Measurements from ENCODE around the gene LMTK2. TPM values are rescaled to one million over a fixed set of nuclear protein-coding genes. Genes with fewer than 3 reads are reported as not detected.

Gene LMTK2
- total and polyA plus RNA-seq, 2 donors (not counting 1 experiment from before 2014, with no cell fraction given) = 5.2 to 6.9 TPM

DNA sequence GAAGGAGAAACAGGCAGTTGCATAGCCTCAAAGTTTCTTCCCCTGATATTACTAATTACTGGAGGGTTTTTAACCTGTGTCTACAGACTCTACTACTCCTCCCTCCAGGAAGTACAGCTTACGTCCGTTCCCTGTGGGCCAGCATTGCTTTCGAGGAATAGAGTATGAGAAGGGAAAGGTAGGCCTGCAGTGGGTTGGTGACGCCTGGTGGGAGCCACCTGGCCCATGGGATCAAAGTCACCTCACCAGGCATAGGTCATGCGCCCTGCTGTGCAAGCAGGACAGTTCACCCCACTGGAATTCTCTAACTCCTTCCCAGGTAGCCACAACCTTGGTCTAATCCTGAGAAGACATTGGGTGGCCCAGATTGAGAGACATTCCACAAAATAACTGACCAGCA lies 29.8 kb downstream of the LMTK2 start:
- no peaks in the 10 kb centered on the region for H3K9me3 ChIP-seq (ENCODE audit: control insufficient read depth, insufficient read depth, low read depth, low read length)
- H3K36me3 ChIP-seq (ENCODE audit: control insufficient read depth, insufficient read depth, low read length) = no peaks in the 10 kb centered on the region
- H3K27ac ChIP-seq (ENCODE audit: insufficient read depth, low read length) = no peak overlapping the region
- no peaks in the 10 kb centered on the region for H4K20me1 ChIP-seq (ENCODE audit: control insufficient read depth, extremely low read depth, insufficient read depth, low read length)
- peaks cover 1% of the 10 kb centered on the region for H3K79me2 ChIP-seq (ENCODE audit: control insufficient read depth, insufficient read depth, low read length)
- no peak overlapping the region for H3K9ac ChIP-seq (ENCODE audit: insufficient read depth, low read length)
- H3K4me3 ChIP-seq (replicated peaks in 1 of 4; ENCODE audit: control extremely low read depth in 1 of 4, insufficient read depth in 1 of 4, low read depth in 3 of 4, low read length in 4 of 4) = no peak overlapping the region
- H3K27me3 ChIP-seq (ENCODE audit: control insufficient read depth, insufficient read depth, low read length) = no peaks in the 10 kb centered on the region
- H3K4me1 ChIP-seq (ENCODE audit: control insufficient read depth, extremely low read depth, insufficient read depth, low read length) = peaks cover 5% of the 10 kb centered on the region
- no peak for DNase-seq (ENCODE audit: low read depth in 2 of 2)
- no peak overlapping the region for H3K4me2 ChIP-seq (ENCODE audit: extremely low read depth, insufficient read depth, low read length)
- TF ChIP-seq EZH2 (IDR thresholded peaks at IDR 0.05; ENCODE audit: low read length, missing control alignments) = no peak
- TF ChIP-seq, protein P1, sequence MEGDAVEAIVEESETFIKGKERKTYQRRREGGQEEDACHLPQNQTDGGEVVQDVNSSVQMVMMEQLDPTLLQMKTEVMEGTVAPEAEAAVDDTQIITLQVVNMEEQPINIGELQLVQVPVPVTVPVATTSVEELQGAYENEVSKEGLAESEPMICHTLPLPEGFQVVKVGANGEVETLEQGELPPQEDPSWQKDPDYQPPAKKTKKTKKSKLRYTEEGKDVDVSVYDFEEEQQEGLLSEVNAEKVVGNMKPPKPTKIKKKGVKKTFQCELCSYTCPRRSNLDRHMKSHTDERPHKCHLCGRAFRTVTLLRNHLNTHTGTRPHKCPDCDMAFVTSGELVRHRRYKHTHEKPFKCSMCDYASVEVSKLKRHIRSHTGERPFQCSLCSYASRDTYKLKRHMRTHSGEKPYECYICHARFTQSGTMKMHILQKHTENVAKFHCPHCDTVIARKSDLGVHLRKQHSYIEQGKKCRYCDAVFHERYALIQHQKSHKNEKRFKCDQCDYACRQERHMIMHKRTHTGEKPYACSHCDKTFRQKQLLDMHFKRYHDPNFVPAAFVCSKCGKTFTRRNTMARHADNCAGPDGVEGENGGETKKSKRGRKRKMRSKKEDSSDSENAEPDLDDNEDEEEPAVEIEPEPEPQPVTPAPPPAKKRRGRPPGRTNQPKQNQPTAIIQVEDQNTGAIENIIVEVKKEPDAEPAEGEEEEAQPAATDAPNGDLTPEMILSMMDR (conservative IDR thresholded peaks at IDR 0.05 in 1 of 2, IDR thresholded peaks at IDR 0.05 in 1 of 2; ENCODE audit: low read depth in 1 of 2, low read length in 2 of 2) = no peak
- no peak overlapping the region for H2AFZ ChIP-seq (ENCODE audit: low read length)

DNA sequence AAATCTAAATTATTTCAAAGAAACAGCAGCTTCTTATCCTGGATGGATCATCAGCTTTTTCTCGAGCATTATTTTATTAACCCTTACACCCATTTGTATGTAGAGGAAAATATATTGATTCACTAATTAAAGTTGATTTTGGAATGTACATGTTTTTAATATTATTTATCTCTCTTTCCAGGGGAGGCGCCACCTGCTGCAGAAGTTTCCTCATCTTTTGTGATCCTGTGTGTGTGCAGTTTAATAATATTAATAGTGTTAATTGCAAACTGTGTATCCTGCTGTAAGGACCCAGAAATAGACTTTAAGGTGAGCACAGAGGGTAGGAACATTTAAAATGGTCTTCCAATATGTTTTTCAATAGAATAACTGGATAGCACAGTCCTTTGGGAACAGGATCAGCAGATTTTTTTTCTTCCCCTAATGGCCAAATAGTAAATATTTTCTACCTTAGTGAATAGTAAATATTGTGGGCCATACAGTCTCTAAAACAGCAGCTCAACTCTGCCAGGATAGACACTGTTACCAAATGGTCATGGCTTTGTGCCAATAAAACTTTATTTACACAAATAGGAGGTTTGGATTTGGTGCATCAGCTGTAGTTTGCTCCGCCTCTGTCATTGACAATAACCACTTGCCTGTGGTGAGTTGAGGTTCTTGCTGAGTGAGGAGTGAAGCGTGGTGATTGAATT lies 30.6 kb downstream of the LMTK2 start:
- no peak overlapping the region for H3K4me2 ChIP-seq (ENCODE audit: extremely low read depth, insufficient read depth, low read length)
- no peaks in the 10 kb centered on the region for H3K9me3 ChIP-seq (ENCODE audit: control insufficient read depth, insufficient read depth, low read depth, low read length)
- no peaks in the 10 kb centered on the region for H3K27me3 ChIP-seq (ENCODE audit: control insufficient read depth, insufficient read depth, low read length)
- no peak overlapping the region for H3K27ac ChIP-seq (ENCODE audit: insufficient read depth, low read length)
- no peak overlapping the region for H3K4me3 ChIP-seq (replicated peaks in 1 of 4; ENCODE audit: control extremely low read depth in 1 of 4, insufficient read depth in 1 of 4, low read depth in 3 of 4, low read length in 4 of 4)
- H3K79me2 ChIP-seq (ENCODE audit: control insufficient read depth, insufficient read depth, low read length) = peaks cover 1% of the 10 kb centered on the region
- H3K9ac ChIP-seq (ENCODE audit: insufficient read depth, low read length) = no peak overlapping the region
- H4K20me1 ChIP-seq (ENCODE audit: control insufficient read depth, extremely low read depth, insufficient read depth, low read length) = no peaks in the 10 kb centered on the region
- no peak overlapping the region for H2AFZ ChIP-seq (ENCODE audit: low read length)
- DNase-seq (ENCODE audit: low read depth in 2 of 2) = no peak
- H3K4me1 ChIP-seq (ENCODE audit: control insufficient read depth, extremely low read depth, insufficient read depth, low read length) = peaks cover 2% of the 10 kb centered on the region
- no peak for TF ChIP-seq EZH2 (IDR thresholded peaks at IDR 0.05; ENCODE audit: low read length, missing control alignments)
- TF ChIP-seq, protein P1 (conservative IDR thresholded peaks at IDR 0.05 in 1 of 2, IDR thresholded peaks at IDR 0.05 in 1 of 2; ENCODE audit: low read depth in 1 of 2, low read length in 2 of 2) = no peak
- H3K36me3 ChIP-seq (ENCODE audit: control insufficient read depth, insufficient read depth, low read length) = no peaks in the 10 kb centered on the region

DNA sequence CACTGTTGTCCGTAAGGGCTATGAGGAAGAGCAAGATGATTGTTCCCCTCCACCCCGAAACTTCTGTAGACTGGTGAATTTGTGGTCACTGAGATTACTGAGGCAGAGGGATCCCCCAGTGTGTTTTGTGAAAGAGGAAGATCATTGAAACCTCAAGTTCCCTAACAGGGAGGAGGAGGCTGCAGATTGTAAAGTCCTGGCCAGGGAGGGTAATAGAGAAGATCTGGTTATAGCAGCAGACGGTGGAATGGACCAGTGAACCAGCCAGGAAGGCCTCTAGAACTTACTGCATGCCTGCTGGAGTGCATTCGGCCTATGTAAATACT lies 31.1 kb downstream of the LMTK2 start:
- H2AFZ ChIP-seq (ENCODE audit: low read length) = no peak overlapping the region
- H3K27me3 ChIP-seq (ENCODE audit: control insufficient read depth, insufficient read depth, low read length) = no peaks in the 10 kb centered on the region
- no peak overlapping the region for H3K9ac ChIP-seq (ENCODE audit: insufficient read depth, low read length)
- H3K4me1 ChIP-seq (ENCODE audit: control insufficient read depth, extremely low read depth, insufficient read depth, low read length) = peaks cover 2% of the 10 kb centered on the region
- H3K4me2 ChIP-seq (ENCODE audit: extremely low read depth, insufficient read depth, low read length) = no peak overlapping the region
- H3K4me3 ChIP-seq (replicated peaks in 1 of 4; ENCODE audit: control extremely low read depth in 1 of 4, insufficient read depth in 1 of 4, low read depth in 3 of 4, low read length in 4 of 4) = no peak overlapping the region
- H4K20me1 ChIP-seq (ENCODE audit: control insufficient read depth, extremely low read depth, insufficient read depth, low read length) = no peaks in the 10 kb centered on the region
- peaks cover 1% of the 10 kb centered on the region for H3K79me2 ChIP-seq (ENCODE audit: control insufficient read depth, insufficient read depth, low read length)
- TF ChIP-seq EZH2 (IDR thresholded peaks at IDR 0.05; ENCODE audit: low read length, missing control alignments) = no peak
- TF ChIP-seq, protein P1 (conservative IDR thresholded peaks at IDR 0.05 in 1 of 2, IDR thresholded peaks at IDR 0.05 in 1 of 2; ENCODE audit: low read depth in 1 of 2, low read length in 2 of 2) = no peak
- H3K9me3 ChIP-seq (ENCODE audit: control insufficient read depth, insufficient read depth, low read depth, low read length) = no peaks in the 10 kb centered on the region
- no peak overlapping the region for H3K27ac ChIP-seq (ENCODE audit: insufficient read depth, low read length)
- no peaks in the 10 kb centered on the region for H3K36me3 ChIP-seq (ENCODE audit: control insufficient read depth, insufficient read depth, low read length)
- no peak for DNase-seq (ENCODE audit: low read depth in 2 of 2)

Measured in fibroblast of lung (primary cell).